HG03558 (cell line): ENCODE measurements around the gene IGSF23.
"Not testable (repeated sequence)": the region's sequence is repeated elsewhere in the genome, so short reads cannot be mapped to it uniquely, and the experiment has no call there.

Source experiments
- ATAC-seq: cut with Tn5 transposase; IDR thresholded peaks from one replicate; pipeline ENCODE4 v1.9.1; 2021; ENCODE audit warnings: moderate number of reproducible peaks; ENCODE audit not compliant: unreplicated experiment; ENCODE audit errors: extremely low read depth

IGSF23 gene

DNA sequence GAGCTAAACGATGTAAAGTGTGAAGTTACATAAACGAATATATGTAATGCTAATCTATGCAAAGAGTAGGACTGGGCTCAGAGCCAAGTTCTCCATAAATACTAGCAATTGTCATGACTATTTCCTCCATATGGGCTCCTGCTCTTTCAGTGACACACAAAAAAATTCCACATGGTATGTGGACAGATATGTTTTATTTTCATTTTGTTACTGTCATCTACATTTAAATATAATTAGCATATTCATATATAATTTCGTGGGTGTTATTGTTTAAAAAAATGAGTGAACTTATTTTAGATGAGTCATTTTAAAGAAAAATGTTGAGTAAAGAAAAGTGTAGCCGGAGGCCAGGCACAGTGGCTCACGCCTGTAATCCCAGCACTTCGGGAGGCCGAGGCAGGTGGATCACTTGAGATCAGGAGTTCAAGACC, 5.0 kb upstream of the IGSF23 start:
- ATAC-seq = no peak

DNA sequence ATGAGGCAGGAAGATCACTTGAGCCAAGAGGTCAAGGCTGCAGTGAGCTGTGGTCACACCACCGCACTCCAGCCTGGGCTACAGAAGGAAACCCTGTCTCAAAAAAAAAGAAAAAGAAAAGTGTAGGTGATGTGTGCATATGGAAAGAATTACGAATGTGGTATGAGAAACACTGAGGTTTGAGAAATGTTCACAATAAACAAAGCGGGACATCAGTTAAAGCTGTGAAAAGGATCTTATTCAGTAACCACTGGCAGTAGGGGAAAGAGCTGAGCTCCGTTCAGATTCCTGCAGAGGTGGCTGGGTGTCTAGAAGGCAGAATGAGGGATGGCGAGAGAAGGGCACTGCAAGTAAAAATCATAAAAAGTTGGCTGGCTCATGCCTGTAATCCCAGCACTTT, 4.1 kb upstream of the IGSF23 start:
- no peak for ATAC-seq

DNA sequence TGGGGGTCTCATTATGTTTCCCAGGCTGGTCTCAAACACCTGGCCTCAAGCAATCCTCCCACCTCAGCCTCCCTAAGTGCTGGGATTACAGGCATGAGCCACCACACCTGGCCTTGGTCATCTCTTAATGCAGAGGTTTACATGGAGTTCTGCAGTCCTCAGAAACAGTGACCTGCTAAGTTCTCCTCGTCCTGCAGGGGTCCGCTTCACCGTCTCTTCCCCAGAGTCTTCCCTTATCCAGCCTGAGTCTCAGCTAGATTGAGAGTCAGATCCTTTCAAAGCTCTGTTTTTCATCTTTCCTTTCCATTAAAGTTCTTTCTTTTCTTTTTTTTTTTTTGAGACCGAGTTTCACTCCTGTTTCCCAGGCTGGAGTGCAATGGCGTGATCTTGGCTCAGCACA, 2.9 kb upstream of the IGSF23 start:
- ATAC-seq = not testable (repeated sequence)

DNA sequence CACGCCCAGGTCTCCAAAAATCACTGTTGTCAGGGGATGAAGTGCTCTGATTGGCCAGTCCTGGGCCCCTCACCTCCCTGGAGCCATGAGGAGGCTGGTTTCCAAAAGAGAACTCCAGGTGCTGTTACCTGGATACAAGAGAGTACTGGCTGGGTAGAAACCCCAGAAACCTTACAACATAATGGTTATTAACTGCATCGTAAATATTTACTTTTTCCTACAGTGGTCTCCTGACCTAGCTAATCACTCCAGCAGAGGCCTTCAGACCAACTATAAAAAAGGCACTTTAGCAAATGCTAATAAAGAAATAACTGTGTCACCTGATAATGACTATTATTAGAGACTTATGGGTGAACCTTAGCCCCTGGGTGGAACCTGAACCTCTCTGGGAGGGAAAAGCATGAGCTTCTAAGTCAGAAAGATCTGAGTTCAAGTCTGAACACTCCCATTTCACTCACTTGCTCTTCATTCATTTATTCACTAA, 1.5 kb upstream of the IGSF23 start:
- ATAC-seq = no peak

DNA sequence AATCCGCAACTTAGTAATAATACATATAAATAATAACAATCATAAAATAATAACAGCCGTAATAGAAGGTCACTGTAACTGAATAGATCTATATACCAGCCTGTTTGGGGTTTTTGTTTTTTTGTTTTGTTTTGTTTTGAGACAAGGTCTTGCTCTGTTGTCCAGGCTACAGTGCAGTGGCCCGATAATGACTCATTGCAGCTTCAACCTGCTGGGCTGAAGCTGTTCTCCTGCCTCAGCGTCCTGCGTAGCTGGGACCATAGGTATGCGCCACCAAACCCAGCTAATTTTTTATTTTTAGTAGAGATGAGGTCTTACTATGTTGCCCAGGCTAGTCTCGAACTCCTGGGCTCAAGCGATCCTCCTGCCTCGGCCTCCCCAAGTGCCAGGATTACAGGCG, 950 bp downstream of the IGSF23 start:
- ATAC-seq = no peak

DNA sequence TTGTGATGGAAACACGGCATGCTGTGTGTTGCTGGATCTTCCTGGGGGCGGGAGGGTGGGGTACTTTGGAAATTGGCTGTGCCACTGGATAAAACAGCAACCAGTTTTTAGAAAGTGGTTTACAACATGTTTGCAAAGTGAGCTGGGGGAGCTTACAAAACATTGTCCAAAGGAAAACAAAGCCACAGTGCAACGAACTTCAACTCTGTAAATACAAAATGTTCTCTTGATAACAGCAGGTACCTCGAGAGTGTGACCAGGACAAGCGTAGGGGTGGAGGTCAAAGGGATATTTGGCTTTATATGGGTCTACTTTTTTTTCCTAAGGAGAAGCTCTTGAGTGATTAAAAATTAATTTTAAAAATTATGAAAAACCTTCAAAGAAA, 2.5 kb downstream of the IGSF23 start:
- no peak for ATAC-seq

DNA sequence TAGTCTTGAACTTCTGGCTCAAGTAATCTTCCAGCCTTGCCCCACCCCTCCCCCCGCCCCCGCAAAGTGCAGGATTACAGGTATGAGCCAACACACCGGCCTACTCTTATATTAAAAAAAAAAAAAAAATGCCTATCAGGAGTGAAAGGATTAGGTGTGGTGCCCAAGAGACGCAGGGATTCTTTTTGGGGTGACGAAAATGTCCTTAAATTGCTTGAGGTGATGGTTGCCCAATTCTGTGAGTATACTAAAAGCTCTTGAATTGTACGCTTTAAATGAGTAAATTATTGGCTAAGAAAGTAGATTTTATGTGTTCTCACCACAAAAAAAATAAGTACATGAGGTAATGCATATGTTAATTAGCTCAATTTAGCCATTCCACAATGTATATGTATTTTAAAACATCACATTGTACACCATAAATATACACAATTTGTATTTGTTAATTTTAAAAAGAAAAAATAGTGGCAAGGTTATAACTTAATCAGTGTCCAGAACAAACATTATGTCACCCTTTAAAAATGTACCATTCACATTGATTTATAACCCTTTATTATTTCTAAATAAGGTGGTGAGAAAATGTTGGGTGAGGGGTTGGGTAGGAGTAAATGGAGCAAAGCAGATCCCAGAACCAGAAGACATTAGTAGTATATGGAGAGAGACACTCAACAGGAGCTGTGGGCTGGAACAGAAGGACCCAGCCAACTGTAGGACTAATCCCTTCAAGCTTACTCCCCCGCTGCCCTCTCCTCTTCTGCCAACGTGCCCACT, 3.9 kb downstream of the IGSF23 start:
- ATAC-seq = no peak

DNA sequence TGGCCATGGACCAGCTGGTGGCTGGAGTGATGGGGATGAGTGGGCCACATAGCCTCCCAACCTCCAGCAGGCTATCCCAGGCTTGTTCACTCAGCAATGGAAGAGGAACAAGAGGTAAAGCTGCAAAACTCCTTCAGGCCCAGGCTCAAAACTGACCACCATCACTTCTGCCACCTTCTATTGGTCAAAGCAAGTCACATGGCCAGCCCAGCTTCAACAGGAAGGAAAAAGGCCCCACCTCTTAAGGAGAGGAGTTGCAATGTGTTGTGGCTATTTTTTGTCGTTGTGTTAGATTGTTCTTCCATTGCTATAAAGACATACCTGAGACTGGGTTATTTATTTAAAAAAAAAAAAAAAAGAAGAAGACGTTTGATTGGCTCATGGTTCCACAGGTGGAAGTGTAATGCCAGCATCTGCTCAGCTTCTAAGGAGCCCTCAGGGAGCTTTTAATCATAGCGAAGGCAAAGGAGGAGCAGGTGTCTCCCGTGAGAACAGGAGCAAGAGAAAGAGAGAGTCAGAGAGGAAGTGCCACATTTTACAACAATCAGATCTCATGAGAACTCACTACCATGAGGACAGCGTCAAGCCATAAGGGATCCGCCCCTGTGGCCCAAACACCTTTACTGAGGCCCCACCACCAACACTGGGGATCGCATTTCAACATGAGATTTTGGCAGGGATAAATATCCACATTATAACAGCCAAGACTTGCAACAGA, 5.4 kb downstream of the IGSF23 start:
- ATAC-seq = no peak

DNA sequence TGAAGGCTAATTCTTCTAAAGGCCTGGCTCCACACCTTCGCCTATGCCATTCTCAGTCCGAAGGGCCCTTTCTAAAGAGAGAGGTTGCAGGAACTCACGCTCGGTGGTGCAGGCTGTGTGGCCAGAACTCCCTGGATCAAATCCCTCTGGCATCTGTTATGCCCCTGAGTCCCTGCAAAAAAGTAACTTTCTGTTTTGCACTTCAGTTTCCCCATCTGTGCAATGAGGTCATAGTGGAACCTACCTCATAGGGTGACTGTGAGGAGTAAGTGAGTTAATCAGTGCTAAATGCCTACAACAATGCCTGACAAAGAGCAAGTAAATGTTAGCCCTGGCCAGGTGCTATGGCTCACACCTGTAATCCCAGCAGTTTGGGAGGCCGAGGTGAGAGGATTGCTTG, 7.3 kb downstream of the IGSF23 start:
- no peak for ATAC-seq

DNA sequence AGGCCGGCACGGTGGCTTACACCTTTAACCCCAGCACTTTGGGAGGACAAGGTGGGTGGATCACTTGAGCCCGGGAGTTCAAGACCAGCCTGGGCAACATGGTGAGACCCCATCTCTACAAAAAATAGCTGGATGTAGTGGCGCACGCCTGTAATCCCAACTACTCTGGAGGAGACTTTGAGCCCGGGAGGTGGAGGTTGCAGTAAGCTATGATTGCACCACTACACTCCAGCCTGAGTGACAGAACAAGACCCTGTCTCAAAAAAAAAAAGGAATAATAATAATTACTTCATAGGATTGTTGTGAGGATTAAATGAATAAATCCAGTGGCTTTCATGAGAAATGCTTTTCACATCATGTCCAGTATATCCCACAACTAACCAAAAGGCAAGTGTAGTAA, 8.0 kb downstream of the IGSF23 start:
- ATAC-seq = no peak

DNA sequence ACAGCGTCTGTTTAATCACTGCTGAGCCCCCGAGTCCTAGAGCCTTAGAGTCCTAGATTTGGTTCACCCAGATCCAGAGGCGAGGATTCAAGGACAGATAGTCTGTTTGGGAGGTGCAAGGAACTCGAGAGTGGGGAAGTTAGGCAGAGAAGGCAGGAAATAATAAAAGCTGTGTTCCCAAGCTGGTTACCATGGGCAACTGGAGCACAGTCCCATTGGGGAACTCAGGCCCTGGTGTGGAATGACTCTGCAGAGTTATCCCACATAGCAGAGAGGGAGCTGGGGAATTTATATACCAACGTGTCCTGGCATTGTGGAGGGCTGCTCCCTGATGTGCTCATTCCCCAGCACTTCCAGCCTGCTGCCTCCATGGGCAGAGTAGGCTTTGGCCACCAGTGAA, 9.7 kb downstream of the IGSF23 start:
- ATAC-seq = no peak

DNA sequence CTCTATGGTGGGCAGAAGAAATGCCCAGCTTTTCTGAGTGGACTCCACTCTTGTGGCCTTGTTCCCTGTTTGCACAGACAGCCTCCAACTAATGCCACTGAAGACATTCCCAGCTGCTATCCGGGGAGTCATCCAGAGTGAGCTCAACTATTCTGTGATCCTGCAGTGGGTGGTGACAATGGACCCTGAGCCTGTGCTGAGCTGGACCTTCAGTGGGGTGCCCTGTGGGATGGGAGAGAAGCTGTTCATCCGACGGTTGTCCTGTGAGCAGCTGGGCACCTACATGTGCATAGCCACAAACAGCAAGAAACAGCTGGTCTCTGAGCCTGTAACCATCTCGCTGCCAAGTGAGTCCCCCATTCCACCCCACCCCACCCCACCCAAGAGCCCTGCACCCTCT, 10.3 kb downstream of the IGSF23 start:
- ATAC-seq = no peak

DNA sequence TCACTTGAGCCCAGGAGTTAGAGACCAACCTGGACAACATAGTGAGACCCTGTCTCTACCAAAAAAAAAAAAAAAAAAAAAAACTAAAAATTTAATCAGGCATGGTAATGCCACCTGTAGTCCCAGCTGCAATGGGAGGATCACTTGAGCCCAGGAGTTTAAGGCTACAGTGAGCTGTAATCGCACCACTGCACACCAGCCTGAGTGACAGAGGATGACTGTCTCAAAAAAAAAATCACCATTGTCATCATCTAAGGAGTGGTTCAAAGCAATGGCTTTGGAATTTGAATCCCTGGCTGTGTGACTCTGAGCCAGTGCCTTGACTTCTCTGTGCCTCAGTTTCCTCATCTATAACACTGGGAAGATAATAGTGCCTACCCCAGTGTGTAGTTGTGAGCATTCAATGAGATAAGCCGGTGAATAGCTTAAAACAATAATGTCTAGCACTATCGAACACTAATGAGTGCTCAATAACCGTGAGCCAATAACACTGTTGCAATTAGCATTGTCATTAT, 11.5 kb downstream of the IGSF23 start:
- ATAC-seq = no peak

DNA sequence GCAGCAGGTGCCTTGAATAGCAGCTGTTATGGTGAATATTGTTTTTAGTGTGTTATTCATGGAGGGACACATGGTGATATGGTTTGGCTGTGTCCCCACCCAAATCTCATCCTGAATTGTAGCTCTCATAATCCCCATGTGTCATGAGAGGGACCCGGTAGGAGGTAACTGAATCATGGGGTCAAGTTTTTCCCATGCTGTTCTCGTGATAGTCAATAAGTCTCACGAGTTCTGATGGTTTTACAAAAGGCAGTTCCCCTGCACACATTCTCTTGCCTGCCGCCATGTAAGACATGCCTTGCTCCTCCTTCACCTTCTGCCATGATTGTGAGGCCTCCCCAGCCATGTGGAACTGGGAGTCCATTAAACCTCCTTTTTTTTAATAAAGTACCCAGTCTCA, 12.3 kb downstream of the IGSF23 start:
- ATAC-seq = not testable (repeated sequence)

DNA sequence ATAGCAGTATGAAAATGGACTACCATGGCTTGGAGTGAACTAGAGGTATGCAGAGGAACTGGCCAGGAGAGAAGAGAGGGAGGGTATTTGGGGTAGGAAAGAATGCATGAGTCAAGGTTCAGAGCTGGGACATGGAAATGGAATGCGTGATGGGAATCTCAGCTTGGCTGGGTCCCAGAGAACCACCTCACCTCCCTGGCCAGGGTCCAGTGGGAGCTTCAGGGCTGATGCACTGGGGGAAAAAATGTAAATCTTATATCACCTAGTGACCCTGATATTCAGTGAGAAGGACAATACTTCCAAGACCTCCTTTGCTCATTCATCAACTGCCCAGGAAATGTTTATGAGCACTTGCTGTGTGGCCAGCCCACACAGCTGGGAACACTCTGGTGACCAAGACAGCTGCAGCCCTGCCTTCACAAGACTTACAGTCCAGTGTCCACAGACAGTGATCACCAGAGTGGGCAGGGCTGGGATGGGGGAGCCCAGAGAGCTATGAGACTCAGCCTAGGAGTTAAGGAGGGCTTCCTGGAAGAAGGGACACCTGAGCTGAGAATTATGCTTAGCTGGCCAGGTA, 12.8 kb downstream of the IGSF23 start:
- ATAC-seq = no peak

DNA sequence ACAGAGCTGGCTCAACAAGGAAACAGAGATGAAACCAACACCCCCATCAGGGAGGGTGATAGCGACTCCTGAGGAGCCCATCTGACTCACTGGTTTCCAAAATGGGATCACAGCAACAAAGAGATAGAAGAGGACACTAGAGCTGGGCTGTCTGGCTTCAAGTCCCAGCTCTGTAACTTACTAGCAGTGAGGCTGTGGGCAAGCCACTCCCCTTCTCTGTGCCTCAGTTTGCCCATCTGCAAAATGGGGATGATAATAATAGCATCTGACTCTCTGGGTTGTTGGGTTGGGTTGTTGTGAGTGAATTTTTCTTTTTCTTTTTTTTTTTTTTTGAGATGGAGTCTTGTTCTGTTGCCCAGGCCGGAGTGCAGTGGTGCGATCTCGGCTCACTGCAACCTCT, 14.3 kb downstream of the IGSF23 start:
- ATAC-seq = no peak

DNA sequence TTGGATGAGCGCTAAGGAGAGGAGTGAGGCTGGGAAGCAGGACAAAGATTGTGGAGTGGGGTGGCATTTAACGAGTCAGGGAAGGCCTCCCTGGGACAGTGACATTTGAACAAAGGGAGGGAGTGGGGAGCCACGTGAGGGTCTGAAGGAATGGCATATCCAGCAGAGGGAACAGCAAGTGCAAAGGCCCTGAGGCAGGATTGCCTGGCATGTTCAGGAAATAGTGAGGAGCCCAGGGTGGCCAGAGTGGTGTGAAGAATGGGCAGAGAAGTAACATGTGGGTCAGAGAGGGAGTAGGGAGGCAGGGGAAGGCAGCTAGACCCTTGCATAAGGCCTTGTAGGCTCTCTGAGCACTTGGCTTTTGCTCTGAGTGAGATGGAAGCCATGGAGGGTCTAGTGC, 15.4 kb downstream of the IGSF23 start:
- ATAC-seq = no peak

DNA sequence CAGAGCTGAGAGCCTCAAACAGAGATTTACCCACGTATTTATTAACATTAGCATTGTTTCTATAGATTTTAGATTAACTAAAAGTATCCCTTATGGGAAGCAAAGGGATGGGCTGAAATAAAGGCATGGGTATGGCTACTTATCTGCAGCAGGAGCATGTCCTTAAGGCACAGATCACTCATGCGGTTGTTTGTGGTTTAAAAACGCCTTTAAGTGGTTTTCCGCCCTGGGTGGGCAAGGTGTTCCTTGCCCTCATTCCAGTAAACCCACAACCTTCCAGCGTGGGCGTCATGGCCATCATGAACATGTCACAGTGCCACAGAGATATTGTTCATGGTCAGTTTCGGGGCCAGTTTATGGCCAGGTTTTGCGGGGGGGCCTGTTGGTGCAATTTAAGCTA, 18.2 kb downstream of the IGSF23 start:
- ATAC-seq = not testable (repeated sequence)

DNA sequence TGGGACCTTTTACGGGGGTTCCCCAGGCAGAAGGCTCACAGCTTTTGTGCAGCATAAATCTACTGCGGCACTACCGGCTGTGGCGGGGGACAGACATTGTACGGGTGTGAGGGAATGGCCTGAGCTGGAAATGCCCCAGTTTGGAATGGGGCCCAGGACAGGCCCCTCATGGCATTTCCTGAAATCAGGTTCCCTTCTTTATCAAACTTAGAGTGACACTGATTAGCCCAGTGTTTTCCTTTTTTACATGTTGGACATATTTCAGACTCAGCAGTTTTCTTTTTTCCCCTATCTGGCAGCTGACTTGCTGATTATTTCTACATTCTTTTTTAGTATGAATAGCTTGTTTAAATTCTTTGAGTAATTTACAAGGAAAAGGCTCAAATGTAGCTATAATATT, 20.7 kb downstream of the IGSF23 start:
- not testable (repeated sequence) for ATAC-seq

DNA sequence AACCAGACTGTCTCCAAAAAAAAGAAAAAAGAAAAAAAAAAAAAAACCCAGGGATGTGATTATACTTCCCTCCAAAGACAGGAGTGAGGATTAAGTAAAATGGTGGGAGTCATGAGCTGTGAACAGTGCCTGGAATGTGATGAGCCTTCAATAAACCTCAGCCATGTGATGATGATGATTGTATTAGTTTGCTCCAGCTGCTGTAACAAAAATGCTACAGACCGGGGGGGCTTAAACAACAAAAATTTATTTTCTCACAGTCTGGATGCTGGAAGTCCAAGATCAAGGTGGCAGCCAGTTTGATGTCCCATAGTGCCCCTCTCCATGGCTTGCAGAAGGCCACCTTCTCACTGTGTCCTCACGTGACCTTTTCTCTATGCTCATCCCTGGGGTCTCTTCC, 21.4 kb downstream of the IGSF23 start:
- no peak for ATAC-seq
